Measurements from ENCODE around the gene ZGLP1. TPM values are rescaled to one million over a fixed set of nuclear protein-coding genes. Genes with fewer than 3 reads are reported as not detected.

Gene ZGLP1
- total and polyA plus RNA-seq, 2 of the 13 experiments (the other 11 are each of a cell fraction or from before 2014, with no cell fraction given) = 2.4 to 3.0 TPM

- TF ChIP-seq FIP1L1 (IDR thresholded peaks at IDR 0.05; ENCODE audit: borderline replicate concordance, insufficient read depth, low read depth, low read length) = no peak
- TF ChIP-seq MBD4 (IDR thresholded peaks at IDR 0.05; ENCODE audit: borderline replicate concordance, low read length) = no peak
- 0 out of 2 replicates have a peak, but pooled peaks have one; percentile 66 for TF ChIP-seq ESRRA (CRISPR knock-in tag; IDR thresholded peaks at IDR 0.05; ENCODE audit: low read depth)
- TF ChIP-seq ZNF564 (CRISPR knock-in tag; IDR thresholded peaks at IDR 0.05) = peak; percentile 79
- no peak for TF ChIP-seq ZFP1 (CRISPR knock-in tag; IDR thresholded peaks at IDR 0.05)
Measured at GRCh38 chr19:10334588-10335351, 25.2 kb upstream of the ZGLP1 start (continued).

GRCh38 chr19:10333758-10334587, 24.4 kb upstream of the ZGLP1 start:
- intact Hi-C loops (cut with micrococcal nuclease; ENCODE audit: unreplicated experiment) = loop anchor here (2.0 kb wide), 2 partner anchors 41 to 65 kb away; no protein-coding TSS in a partner anchor
- peak overlapping the region; percentile 95 for H3K27ac ChIP-seq (ENCODE audit: extremely low read length, insufficient read depth, low read length)
- TF ChIP-seq NFIB (CRISPR knock-in tag; IDR thresholded peaks at IDR 0.05; ENCODE audit: borderline replicate concordance) = no peak
- TF ChIP-seq GTF2F1 (IDR thresholded peaks at IDR 0.05; ENCODE audit: low read length) = 0 out of 2 replicates have a peak, but pooled peaks have one; percentile 4
- no peak for TF ChIP-seq CREB1 (IDR thresholded peaks at IDR 0.05)
- TF ChIP-seq CREB1 (CRISPR knock-in tag; IDR thresholded peaks at IDR 0.05) = 0 out of 2 replicates have a peak, but pooled peaks have one; percentile 66
- TF ChIP-seq ZNF670 (CRISPR knock-in tag; IDR thresholded peaks at IDR 0.05; ENCODE audit: borderline replicate concordance) = peak; percentile 18; the same call in 1 of the 2 replicates
- TF ChIP-seq ZNF546 (CRISPR knock-in tag; conservative IDR thresholded peaks at IDR 0.05) = 0 out of 2 replicates have a peak, but pooled peaks have one; percentile 41
- peak; percentile 6; the same call in 1 of the 2 replicates for TF ChIP-seq ZNF230 (CRISPR knock-in tag; IDR thresholded peaks at IDR 0.05)
- no peak for TF ChIP-seq NR0B2 (CRISPR knock-in tag; IDR thresholded peaks at IDR 0.05)
- 0 out of 2 replicates have a peak, but pooled peaks have one; percentile 11 for TF ChIP-seq RFXAP (CRISPR knock-in tag; IDR thresholded peaks at IDR 0.05; ENCODE audit: borderline replicate concordance)
- TF ChIP-seq FOXA1 (IDR thresholded peaks at IDR 0.05) = no peak
- TF ChIP-seq FOXA1 (CRISPR knock-in tag; IDR thresholded peaks at IDR 0.05) = peak; percentile 56; the same call in 1 of the 2 replicates
- TF ChIP-seq HNF4A (CRISPR knock-in tag; IDR thresholded peaks at IDR 0.05) = peak; percentile 57
- TF ChIP-seq ZNF558 (CRISPR knock-in tag; IDR thresholded peaks at IDR 0.05; ENCODE audit: borderline replicate concordance) = peak; percentile 19; the same call in 1 of the 2 replicates
- TF ChIP-seq CSRNP2 (CRISPR knock-in tag; conservative IDR thresholded peaks at IDR 0.05; ENCODE audit: low read depth) = 0 out of 2 replicates have a peak, but pooled peaks have one; percentile 36
- TF ChIP-seq CBFB (CRISPR knock-in tag; IDR thresholded peaks at IDR 0.05) = 0 out of 2 replicates have a peak, but pooled peaks have one; percentile 5

More at GRCh38 chr19:10333758-10334587, 24.4 kb upstream of the ZGLP1 start:
- ChIA-PET POLR2A (interaction anchor here (0.5 to 6.9 kb wide), 25 partner anchors 9 to 502 kb away, joined by 3 to 79 read pairs (median 4); partner anchors contain the start of genes CDC37, FDX2, ICAM1 and ICAM4), CTCF (ENCODE audit: low intra/inter-chr PET ratio, low total read pairs) (interaction anchor here (0.8 kb wide), 1 partner anchor 55 kb away, joined by 3 read pairs; no protein-coding TSS in a partner anchor)
- H3K9ac ChIP-seq (ENCODE audit: insufficient read depth, low read depth, low read length) = peak overlapping the region; percentile 81
- DNase-seq (ENCODE audit: low spot score) (no peak), FAIRE-seq (no peak), ATAC-seq (peak; percentile 8)
- no peaks in the 10 kb centered on the region for H3K9me3 ChIP-seq (ENCODE audit: low read length)
- peaks cover 37% of the 10 kb centered on the region for H3K79me2 ChIP-seq (ENCODE audit: insufficient read depth, low read length)
- peaks cover 0 to 3% of the 10 kb centered on the region in 2 experiments; a peak in 1 of 5 replicates for H3K27me3 ChIP-seq (ENCODE audit: control insufficient read depth in 1 of 2, insufficient read depth in 2 of 2, low read length in 2 of 2)
- peaks cover 12% of the 10 kb centered on the region; the same call in 1 of the 2 replicates for H4K20me1 ChIP-seq (ENCODE audit: insufficient read depth, low read length)
- peaks cover 45% of the 10 kb centered on the region for H3K4me1 ChIP-seq (ENCODE audit: insufficient read depth, low read length)
- peak overlapping the region; percentile 98 for H3K4me2 ChIP-seq (ENCODE audit: low read depth, low read length)
- H2AFZ ChIP-seq (ENCODE audit: low read length) = no peak overlapping the region
- H3K36me3 ChIP-seq (replicated peaks in 1 of 2; ENCODE audit: control insufficient read depth in 1 of 2, insufficient read depth in 2 of 2, low read length in 2 of 2) = peaks cover 13 to 20% of the 10 kb centered on the region in 2 experiments
- TSS peak; percentile 81 for BruUV-seq (replicated peaks)
- in situ Hi-C loops (cut with HindIII; ENCODE audit: extremely low pct_ligation_motif_present, low pct_unique_long_range_greater_than_20kb) = no loop called here
- WGBS (ENCODE audit: low lambda C conversion rate) = 0% methylated on average over 9 of the region's 44 CpGs
- peak overlapping the region; percentile 77 to 89 (median 86) for H3K4me3 ChIP-seq (replicated peaks in 1 of 3; ENCODE audit: insufficient read depth in 1 of 3, low read depth in 2 of 3, low read length in 3 of 3)

All from HepG2 (cell line).